Activated gamma-delta T cell (primary cell): ENCODE data around the gene PLA2G2F.
"Not testable (repeated sequence)": the region's sequence is repeated elsewhere in the genome, so short reads cannot be mapped to it uniquely, and the experiment has no call there.

ENCODE experiments used
- DNase-seq: peaks from one replicate; lab custom pipeline; 2025; lab: John Stamatoyannopoulos, UW

Gene PLA2G2F

DNA sequence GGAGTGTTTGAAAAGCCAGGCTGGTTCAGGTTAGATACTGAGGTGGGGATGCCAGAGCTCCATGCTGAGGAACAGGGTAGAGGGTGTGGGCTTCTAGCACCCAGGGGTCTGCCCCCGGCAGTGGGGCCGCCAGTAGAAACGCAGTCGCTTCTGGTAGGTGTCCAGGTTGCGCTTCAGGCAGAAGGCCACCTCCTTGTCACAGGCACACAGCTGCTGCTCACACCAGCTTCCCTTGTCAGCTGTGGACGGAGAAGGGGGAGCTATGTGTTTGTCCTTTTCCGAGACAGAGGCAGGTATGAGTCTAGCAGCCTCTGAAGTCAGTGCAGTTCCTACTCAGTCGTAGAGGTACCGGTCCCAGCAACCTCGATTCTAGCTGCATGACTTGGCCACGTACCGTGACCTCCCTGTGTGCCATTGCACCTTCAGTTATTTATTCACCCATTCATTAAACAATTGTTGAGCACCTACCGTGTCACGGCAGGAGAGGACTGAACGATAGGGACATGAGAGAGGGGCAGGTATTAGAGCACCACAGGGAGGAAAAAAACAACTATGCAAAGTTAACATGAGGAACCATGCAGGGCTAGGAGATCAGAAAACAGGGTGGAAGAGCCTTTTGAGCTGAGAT, 25.0 kb upstream of the PLA2G2F start:
- DNase-seq, result no peak

DNA sequence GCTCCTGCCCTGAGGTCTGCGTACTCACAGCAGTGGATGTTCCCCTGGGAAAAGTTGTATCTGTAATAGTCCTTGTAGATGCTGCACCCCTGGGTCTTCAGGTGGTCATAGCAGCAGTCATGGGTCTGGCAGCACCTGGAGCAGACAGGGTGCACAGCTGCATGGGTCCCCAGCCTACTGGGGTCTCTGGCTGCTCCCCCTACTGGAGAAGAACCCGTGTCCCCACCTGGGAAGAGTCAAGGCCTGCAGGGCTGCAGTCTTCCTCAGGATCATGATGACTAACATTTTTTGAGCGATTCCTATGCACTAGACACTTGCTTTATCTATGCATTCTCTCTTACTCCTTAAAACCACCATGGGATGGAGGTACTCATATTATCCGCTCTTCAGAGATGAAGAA, 23.6 kb upstream of the PLA2G2F start:
- DNase-seq, result no peak

GRCh38 chr1:20115916-20116315, 23.2 kb upstream of the PLA2G2F start:
- DNase-seq, result no peak

DNA sequence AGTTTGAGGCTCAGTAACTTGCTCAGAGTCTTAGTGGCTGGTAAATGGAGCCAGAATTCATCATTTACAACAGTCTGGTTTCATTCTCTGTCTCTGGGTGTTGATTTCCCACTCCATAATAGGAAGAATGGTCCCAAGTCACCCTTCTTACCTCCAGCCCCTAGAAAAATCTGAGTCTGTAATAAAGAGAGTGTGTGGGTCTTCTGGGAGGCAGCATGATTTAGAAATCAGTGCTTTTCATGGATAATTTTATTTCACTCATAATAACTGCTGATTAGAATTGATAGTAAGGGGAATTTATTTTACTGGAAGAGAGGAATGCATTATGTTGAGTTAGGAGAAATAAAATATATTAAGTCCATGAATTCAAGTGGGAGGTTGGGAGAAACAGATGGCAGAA, 21.9 kb upstream of the PLA2G2F start:
- no peak for DNase-seq

DNA sequence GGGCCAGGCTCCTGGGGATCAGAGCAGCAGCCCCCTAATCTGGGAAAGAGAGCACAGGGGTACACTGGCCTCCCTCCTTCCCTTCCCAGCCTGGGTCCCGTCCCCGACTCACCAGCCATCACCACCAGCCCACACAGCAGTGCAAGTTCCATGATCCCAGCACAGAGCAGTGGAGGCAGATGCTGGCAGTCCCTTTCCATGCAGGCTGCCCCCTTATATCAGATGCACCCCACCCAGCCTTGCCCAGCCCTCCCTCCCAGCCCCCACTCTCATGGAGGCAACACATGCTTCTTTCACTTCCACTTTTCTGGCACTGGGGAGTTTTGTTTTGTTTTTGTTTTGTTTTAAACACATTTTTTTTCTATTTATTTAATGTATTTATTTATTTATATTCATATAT, 19.8 kb upstream of the PLA2G2F start, which contains the start of gene PLA2G2D:
PLA2G2D (minus strand) TSS at position 190 of the 400 bp plus-strand sequence; CDS start at position 152, 38 bp downstream.
- no peak for DNase-seq

DNA sequence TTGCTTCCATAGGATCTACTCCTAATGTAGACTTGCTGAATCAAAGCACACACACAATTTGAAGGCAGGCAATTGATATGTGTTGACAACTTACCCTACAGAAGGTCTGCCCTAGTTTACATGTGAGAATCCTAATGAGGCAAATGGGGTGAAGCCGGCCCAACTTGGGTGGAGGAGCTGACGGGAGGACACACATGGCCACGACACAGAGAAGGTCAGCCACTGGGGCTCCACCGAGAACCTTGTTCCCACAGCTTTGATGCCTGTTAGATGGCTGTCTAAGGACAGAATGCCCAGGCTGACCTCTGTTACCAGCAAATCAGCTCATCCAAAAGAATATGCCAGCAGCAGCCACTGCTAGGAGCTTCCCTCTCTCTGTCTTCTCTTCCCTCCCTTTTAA, 18.3 kb upstream of the PLA2G2F start:
- DNase-seq, result no peak

- no peak for DNase-seq
These were observed 15.2 kb upstream of the PLA2G2F start for GRCh38 chr1:20123722-20124455.

DNA sequence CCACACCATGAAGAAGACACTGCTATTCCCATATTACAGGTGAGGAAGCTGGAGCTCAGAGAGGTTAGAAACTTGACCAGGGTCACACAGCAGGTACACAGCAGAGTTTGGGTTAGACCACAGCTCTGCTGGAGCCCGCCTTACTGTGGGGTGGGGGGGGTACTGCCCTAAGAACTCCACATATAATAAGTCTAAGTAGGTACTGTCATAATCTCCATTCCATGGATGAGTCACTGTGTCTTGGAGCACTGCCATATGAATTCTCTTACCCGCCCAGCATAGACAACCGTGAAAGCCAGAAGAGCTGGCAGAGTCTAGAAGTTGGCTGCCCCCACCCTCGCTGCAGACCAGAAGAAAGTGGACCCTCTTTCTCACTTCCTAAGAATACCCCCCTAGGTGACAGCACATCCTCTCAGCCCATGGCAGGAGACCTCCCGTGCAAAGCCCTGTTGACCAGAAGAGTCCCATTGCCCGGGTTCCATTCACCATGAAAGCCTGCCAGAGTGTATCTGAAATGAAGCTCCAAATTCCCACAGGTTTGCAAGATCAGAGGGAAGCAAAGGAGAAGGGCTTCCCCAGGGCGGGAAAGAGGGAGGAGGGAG, 14.6 kb upstream of the PLA2G2F start:
- DNase-seq, result no peak

- no peak for DNase-seq
These were observed 14.0 kb upstream of the PLA2G2F start for GRCh38 chr1:20125100-20125499.

GRCh38 chr1:20126041-20126805, 12.9 kb upstream of the PLA2G2F start:
- no peak for DNase-seq

DNA sequence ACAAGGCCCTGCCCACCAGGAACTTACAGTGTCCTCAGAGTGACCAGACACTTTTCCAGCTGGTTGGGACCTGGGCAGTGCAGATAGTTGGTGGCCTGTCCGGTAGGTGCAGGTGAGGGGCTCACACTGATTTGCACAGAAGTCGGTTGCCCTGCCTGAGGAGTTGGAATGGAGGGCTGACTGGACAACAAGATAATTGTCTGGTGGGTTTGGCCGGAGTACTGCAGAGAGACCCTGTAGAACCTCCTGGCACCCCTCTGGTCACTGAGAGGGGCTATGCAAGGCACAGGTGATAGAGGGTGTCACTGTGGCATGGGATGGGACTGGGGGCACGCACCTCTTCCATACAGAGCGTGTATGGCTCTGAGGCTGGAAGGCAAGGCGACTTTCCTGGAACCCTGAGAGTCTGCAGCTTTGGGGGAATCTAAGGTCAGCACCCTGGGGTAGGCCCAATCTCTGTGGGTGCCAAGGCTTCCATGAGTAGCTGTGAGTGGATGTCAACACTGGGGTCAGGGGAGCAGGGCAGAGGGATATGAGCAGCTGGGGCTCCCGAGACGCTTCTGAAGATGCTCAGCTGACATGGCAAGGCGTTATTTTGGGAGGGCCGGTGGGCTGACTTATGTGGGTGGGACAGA, 12.2 kb upstream of the PLA2G2F start:
- DNase-seq, result no peak

DNA sequence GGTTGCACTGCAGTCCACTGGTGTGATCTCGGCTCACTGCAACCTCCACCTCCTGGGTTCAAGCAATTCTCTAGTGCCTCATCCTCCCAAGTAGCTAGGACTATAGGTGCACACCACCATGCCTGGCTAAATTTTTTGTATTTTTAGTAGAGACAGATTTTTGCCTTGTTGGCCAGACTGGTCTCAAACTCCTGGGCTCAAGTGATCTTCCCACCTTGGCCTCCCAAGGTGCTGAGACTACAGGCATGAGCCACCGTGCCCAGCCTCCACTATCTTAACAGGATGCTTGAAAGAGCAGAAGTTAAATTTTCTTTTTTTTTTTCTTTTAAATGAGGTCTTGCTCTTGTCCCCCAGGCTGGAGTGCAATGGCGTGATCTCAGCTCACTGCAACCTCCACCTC, 8.6 kb upstream of the PLA2G2F start:
- not testable (repeated sequence) for DNase-seq

DNA sequence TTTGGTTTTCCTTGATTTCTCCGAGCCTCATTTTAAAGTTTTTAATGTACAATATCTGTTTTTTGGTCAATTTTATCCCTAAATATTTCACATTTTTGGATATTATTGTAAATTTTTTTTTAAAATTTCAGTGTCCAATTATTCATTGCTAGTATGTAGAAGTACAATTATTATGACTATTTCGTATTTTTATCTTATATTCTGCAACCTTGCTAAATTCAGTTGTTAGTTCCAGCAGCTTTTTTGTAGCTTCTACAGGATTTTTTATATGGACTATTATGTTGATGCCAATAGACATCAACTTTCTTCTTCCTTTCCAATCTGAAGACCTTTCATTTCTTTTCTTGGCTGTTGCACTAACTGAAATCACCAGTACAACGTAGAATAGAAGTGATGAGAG, 4.1 kb upstream of the PLA2G2F start:
- no peak for DNase-seq

- no peak for DNase-seq
These were observed 2.9 kb upstream of the PLA2G2F start for GRCh38 chr1:20136249-20136648.

GRCh38 chr1:20137055-20137454, 2.1 kb upstream of the PLA2G2F start:
- no peak for DNase-seq

GRCh38 chr1:20137604-20138003, 1.5 kb upstream of the PLA2G2F start:
- no peak for DNase-seq

DNA sequence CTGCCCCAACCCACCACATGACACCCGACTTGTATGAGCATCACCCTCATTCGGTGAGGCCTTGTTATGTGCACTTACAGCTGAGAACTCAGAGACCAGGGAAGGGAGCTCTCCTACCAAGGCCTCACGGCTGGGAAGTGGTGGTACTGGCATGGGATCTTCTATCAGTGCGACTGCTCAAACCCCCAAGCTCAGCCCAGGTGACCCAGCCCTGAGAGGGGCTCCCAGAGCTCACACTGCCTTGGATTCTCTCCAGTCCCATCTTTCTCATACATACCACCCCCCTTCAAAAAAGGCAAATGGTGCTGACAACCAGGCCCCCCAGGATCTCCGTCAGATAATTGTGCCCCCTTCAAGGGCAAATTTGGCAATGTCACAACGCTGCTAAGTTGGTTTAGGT, 777 bp upstream of the PLA2G2F start:
- DNase-seq, result no peak

DNA sequence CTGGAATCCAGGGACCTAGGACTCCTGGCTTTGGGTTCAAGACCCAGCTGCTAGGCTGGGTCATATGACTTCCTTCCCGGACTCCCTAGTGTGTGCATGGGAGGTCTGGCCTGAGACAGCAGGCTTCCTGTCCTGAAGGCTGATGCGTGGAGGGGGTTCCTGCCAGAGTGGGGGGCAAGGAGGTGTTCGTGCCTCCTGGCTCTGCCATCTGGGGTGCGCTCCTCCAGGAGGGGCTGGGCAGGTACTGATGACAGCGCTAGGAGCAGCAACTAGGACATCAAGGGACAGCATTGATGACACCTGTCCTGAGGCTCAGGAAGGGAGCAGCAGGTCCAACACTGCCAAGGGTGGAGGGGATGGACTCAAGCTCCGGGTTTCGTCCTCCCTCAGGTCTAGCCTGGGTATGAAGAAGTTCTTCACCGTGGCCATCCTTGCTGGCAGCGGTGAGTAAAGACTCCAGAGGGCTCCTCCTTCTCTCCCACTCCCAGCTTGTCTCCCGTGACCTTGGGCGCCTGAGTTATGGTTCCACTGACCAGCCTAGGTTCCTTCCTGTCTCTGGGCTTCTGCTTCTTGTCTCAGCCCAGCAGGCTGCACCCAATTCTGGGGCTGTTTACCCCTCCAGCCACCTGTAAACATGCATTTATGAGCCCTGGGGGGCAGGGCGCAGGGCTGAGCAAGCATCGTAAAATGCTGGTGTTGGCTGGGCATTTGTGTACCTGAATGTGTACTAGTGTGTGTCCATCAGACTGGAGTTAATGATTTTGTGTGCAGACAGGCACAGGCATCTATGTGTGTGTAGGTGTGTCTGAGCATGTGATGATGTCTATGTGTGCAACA, 871 bp downstream of the PLA2G2F start:
- DNase-seq, result no peak

- no peak for DNase-seq
These were observed 1.9 kb downstream of the PLA2G2F start for GRCh38 chr1:20141001-20141400.

- DNase-seq, result no peak
These were observed 2.3 kb downstream of the PLA2G2F start for GRCh38 chr1:20141466-20141865.
